Natural killer cell (primary cell): ENCODE results near the gene ZSWIM1. TPM values are rescaled to one million over a fixed set of nuclear protein-coding genes. Genes with fewer than 3 reads are reported as not detected.

Experiments
- ATAC-seq, 3 donors: fragments of 150-1000 bp in 2 of 3; fragments of 200-7000 bp in 1 of 3; cut with Tn5 transposase; 1 replicate in 1 of 3; 2 replicates in 2 of 3; pipeline ENCODE4 v1.10.0; 2021; ENCODE audit warnings: mild to moderate bottlenecking in 2 of 3, moderate library complexity in 2 of 3
- DNase-seq, 2 donors: peaks; one replicate each; pipeline versions ENCODE4 v3.0.0 to v3.0.0-alpha.2; 2013 to 2021; ENCODE audit warnings: mixed read lengths in 1 of 2
- H3K27ac ChIP-seq: one replicate; pipeline ENCODE4 v1.5.1; 2013; ENCODE audit warnings: mild to moderate bottlenecking, low read length
- H3K27me3 ChIP-seq: one replicate; pipeline ENCODE4 v1.6.1; 2013; ENCODE audit warnings: low read length; ENCODE audit not compliant: control insufficient read depth, insufficient read depth
- H3K36me3 ChIP-seq: one replicate; pipeline ENCODE4 v1.6.1; 2013; ENCODE audit warnings: low read length; ENCODE audit not compliant: control insufficient read depth, insufficient read depth
- H3K4me1 ChIP-seq: one replicate; pipeline ENCODE4 v1.6.1; 2013; ENCODE audit warnings: low read length; ENCODE audit not compliant: control insufficient read depth, insufficient read depth
- H3K4me3 ChIP-seq: one replicate; pipeline ENCODE4 v1.5.1; 2013; ENCODE audit warnings: low read length
- H3K9me3 ChIP-seq: one replicate; pipeline ENCODE4 v1.6.1; 2013; ENCODE audit warnings: low read length; ENCODE audit not compliant: control insufficient read depth, insufficient read depth
- H3K27ac Mint-ChIP-seq, 2 donors: one replicate each; pipeline ENCODE4 v1.8.0; 2022; ENCODE audit warnings: mild to moderate bottlenecking in 2 of 2, mixed read lengths in 2 of 2, moderate library complexity in 1 of 2
- H3K27me3 Mint-ChIP-seq, 2 donors: one replicate each; pipeline ENCODE4 v1.8.0; 2022; ENCODE audit warnings: low read depth in 2 of 2, mixed read lengths in 2 of 2
- H3K36me3 Mint-ChIP-seq: one replicate; pipeline ENCODE4 v1.8.0; 2022; ENCODE audit warnings: mixed read lengths
- H3K4me1 Mint-ChIP-seq, 2 donors: one replicate each; pipeline ENCODE4 v1.8.0; 2022; ENCODE audit warnings: mixed read lengths in 2 of 2
- H3K4me3 Mint-ChIP-seq: one replicate; pipeline ENCODE4 v1.8.0; 2022; ENCODE audit warnings: mild to moderate bottlenecking, moderate library complexity, mixed read lengths
- H3K9me3 Mint-ChIP-seq, 2 donors: one replicate each; pipeline ENCODE4 v1.8.0; 2022; ENCODE audit warnings: mixed read lengths in 2 of 2
- WGBS: methylation state at CpG from one replicate; pipeline ENCODE4 v1.1.7; 2013; ENCODE audit warnings: missing lambda C conversion rate; ENCODE audit not compliant: insufficient coverage; 5-methylcytosine and 5-hydroxymethylcytosine counted together
- intact Hi-C: fragments of 100-400 bp; cut with micrococcal nuclease; formaldehyde crosslinking; loops from one replicate; pipeline ENCODE4 v1.14.2; 2022
- total RNA-seq, 4 donors: library from RNA; stranded (reverse); fragments of 120-200 nt in 1 of 4; gene quantifications; one replicate each; pipeline versions ENCODE4 v1.2.3 to v1.2.4, GENCODE V29; 2013 to 2022
- TF ChIP-seq, protein P1 (sequence below): fragments of 200-600 bp; IDR thresholded peaks from one replicate; pipeline ENCODE4 v1.8.0; 2022; ENCODE audit warnings: antibody characterized with exemption

The ZSWIM1 gene
- total RNA-seq, 3 donors from 2014 or later (not counting 1 experiment from before 2014, with no cell fraction given) = 0.59 to 2.4 (median 0.89) TPM

DNA sequence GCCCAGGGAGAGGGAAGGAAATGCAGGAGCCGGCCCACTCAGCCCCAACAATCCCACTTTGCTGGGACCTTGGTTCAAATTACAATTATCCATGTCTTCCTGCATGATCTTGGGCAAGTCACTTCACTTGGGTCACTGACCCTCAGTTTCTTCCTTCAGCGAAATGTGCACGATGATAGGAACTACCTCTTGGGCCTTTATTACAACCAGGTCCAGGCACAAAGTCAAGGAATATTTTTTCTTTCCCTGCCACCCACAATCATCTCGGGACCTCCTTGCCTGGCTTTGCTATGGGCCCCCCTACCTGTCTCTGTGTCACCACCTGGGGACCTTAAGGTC is 31.3 kb downstream of the ZSWIM1 start:
- H3K27ac ChIP-seq = no peak overlapping the region
- peaks cover 5 to 10% of the 10 kb centered on the region in 2 donors for H3K27me3 Mint-ChIP-seq
- no peaks in the 10 kb centered on the region for H3K9me3 Mint-ChIP-seq
- ATAC-seq (no peak), DNase-seq (no peak)
- no peaks in the 10 kb centered on the region for H3K36me3 Mint-ChIP-seq
- H3K4me3 ChIP-seq = no peak overlapping the region
- peaks cover 23% of the 10 kb centered on the region for H3K4me1 ChIP-seq
- peak overlapping the region in 1 of 2 donors; percentile 88 for H3K27ac Mint-ChIP-seq
- H3K4me3 Mint-ChIP-seq = peak overlapping the region; percentile 73
- intact Hi-C loops = no loop called here
- H3K27me3 ChIP-seq = peaks cover 10% of the 10 kb centered on the region
- no peaks in the 10 kb centered on the region for H3K36me3 ChIP-seq
- TF ChIP-seq, protein P1, sequence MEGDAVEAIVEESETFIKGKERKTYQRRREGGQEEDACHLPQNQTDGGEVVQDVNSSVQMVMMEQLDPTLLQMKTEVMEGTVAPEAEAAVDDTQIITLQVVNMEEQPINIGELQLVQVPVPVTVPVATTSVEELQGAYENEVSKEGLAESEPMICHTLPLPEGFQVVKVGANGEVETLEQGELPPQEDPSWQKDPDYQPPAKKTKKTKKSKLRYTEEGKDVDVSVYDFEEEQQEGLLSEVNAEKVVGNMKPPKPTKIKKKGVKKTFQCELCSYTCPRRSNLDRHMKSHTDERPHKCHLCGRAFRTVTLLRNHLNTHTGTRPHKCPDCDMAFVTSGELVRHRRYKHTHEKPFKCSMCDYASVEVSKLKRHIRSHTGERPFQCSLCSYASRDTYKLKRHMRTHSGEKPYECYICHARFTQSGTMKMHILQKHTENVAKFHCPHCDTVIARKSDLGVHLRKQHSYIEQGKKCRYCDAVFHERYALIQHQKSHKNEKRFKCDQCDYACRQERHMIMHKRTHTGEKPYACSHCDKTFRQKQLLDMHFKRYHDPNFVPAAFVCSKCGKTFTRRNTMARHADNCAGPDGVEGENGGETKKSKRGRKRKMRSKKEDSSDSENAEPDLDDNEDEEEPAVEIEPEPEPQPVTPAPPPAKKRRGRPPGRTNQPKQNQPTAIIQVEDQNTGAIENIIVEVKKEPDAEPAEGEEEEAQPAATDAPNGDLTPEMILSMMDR = no peak
- 52% methylated on average over 4 of the region's 4 CpGs for WGBS
- H3K9me3 ChIP-seq = no peaks in the 10 kb centered on the region
- H3K4me1 Mint-ChIP-seq = peaks cover 9 to 16% of the 10 kb centered on the region in 2 donors

- intact Hi-C loops = no loop called here
- Mint-ChIP-seq H3K36me3 (no peaks in the 10 kb centered on the region), H3K4me3 (no peak overlapping the region), H3K27ac (no peak overlapping the region), H3K27me3 (peaks cover 8 to 10% of the 10 kb centered on the region in 2 donors), H3K4me1 (peaks cover 9 to 16% of the 10 kb centered on the region in 2 donors), H3K9me3 (no peaks in the 10 kb centered on the region)
- Histone ChIP-seq H3K4me3 (no peak overlapping the region), H3K27ac (no peak overlapping the region), H3K4me1 (peaks cover 23% of the 10 kb centered on the region), H3K36me3 (no peaks in the 10 kb centered on the region), H3K9me3 (no peaks in the 10 kb centered on the region), H3K27me3 (peaks cover 10% of the 10 kb centered on the region)
- WGBS = 85% methylated on average over 4 of the region's 5 CpGs
- DNase-seq = no peak
- TF ChIP-seq, protein P1 = no peak
- ATAC-seq = no peak
Measured at GRCh38 chr20:45913116-45913515, 32.1 kb downstream of the ZSWIM1 start.

GRCh38 chr20:45917790-45918141 is 36.7 kb downstream of the ZSWIM1 start:
- H3K36me3 Mint-ChIP-seq = no peaks in the 10 kb centered on the region
- peaks cover 6% of the 10 kb centered on the region for H3K27me3 ChIP-seq
- H3K27me3 Mint-ChIP-seq = peaks cover 23 to 30% of the 10 kb centered on the region in 2 donors
- H3K4me3 ChIP-seq = no peak overlapping the region
- DNase-seq (no peak), ATAC-seq (no peak)
- no peak overlapping the region for H3K27ac ChIP-seq
- no peaks in the 10 kb centered on the region for H3K4me1 ChIP-seq
- H3K9me3 Mint-ChIP-seq = no peaks in the 10 kb centered on the region
- WGBS = 84% methylated on average over 5 of the region's 5 CpGs
- no peaks in the 10 kb centered on the region for H3K9me3 ChIP-seq
- no peak overlapping the region for H3K4me3 Mint-ChIP-seq
- intact Hi-C loops = no loop called here
- no peaks in the 10 kb centered on the region for H3K4me1 Mint-ChIP-seq
- H3K27ac Mint-ChIP-seq = no peak overlapping the region
- TF ChIP-seq, protein P1 = no peak
- no peaks in the 10 kb centered on the region for H3K36me3 ChIP-seq

DNA sequence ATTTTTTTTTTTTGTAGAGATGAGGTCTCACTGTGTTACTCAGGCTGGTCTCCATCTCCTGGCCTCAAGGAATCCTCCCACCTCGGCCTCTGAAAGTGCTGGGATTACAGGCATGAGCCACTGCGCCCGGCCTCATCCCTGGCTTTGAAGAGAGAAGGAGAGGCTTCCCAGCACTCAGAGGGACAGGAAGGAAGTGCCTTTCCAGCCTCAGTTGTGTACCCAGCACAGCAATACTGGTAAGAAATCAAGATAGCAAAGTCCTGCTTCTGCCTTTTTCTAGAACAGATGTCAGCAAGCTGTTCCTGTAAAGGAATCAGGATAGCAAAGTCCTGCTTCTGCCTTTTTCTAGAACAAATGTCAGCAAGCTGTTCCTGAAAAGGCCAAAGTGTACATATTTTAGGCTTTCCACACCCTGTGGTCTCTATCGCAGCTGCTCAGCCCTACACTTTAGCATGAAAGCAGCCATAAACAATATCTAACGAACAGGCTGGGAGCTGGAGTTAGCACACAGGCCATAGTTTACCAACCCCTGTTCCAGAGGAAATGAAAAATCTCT is 37.2 kb downstream of the ZSWIM1 start:
- no peak for DNase-seq
- 83% methylated on average over 5 of the region's 5 CpGs for WGBS

More for the DNA sequence above, 37.2 kb downstream of the ZSWIM1 start:
- Histone ChIP-seq H3K36me3 (no peaks in the 10 kb centered on the region), H3K27ac (no peak overlapping the region), H3K4me1 (no peaks in the 10 kb centered on the region), H3K4me3 (no peak overlapping the region), H3K9me3 (no peaks in the 10 kb centered on the region), H3K27me3 (peaks cover 6% of the 10 kb centered on the region)
- H3K36me3 Mint-ChIP-seq = no peaks in the 10 kb centered on the region
- H3K27ac Mint-ChIP-seq = no peak overlapping the region
- H3K27me3 Mint-ChIP-seq = peaks cover 23 to 30% of the 10 kb centered on the region in 2 donors
- intact Hi-C loops = no loop called here
- no peak overlapping the region for H3K4me3 Mint-ChIP-seq
- TF ChIP-seq, protein P1 = no peak
- no peaks in the 10 kb centered on the region for H3K9me3 Mint-ChIP-seq
- no peak for ATAC-seq
- H3K4me1 Mint-ChIP-seq = no peaks in the 10 kb centered on the region
